Stimulated activated CD4-positive, alpha-beta T cell treated with anti-CD3 and anti-CD28 coated beads, Interleukin-1b, Interleukin-23, amount 100 ng/mL, for 4 hours (primary cell): ENCODE data around the gene DCN.

Source experiments
- DNase-seq, 2 donors: peaks; one replicate each; pipeline ENCODE4 v3.0.0-alpha.2; 2020; ENCODE audit warnings: low read depth in 2 of 2

DCN gene

DNA sequence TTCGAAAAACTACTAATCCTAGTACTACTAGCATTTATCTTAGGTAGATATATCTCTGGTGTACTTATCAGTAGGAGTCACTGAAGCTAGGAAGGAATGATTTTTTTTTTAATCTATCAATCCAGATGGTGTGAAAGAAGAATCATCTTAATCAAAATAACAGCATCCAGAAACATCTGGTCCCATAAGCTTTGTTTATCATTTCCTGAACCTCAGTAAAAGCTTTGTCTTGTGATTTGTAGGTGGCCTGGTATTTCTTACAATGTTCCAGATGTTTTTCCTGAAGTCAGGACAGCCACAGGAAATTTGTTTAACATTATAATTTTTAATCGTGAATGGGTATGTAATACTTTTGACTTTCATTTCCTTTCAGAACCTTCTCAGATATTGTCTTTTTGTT lies 43.3 kb downstream of the DCN start:
- DNase-seq: no peak

DNA sequence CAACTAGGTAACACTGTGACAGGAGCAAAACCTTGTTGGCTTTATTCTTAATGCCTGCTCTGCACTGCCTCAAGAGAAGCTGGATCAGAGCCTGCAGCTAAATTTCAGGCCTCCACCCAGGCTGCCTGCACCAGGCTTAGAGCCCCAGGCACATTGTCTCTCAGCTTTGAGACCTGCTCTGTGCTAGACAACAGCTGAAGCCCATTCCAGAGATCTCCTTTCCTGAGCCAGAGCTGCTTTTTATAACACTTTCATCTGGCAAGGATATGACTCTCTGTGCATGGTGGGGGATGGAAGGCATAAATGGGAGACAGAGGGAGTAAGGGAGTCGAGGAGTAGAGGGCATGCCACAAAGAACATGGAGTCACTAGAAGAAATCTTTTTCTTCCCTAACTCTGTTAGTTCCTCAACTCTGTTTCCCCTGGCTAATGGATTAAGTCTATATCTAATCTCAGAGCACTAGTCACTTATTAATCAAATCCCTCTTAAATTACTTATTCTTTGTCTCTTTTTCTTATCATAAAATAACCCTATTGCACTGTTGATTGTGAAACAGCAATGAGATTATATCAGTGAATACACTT lies 44.2 kb downstream of the DCN start:
- DNase-seq: no peak

DNA sequence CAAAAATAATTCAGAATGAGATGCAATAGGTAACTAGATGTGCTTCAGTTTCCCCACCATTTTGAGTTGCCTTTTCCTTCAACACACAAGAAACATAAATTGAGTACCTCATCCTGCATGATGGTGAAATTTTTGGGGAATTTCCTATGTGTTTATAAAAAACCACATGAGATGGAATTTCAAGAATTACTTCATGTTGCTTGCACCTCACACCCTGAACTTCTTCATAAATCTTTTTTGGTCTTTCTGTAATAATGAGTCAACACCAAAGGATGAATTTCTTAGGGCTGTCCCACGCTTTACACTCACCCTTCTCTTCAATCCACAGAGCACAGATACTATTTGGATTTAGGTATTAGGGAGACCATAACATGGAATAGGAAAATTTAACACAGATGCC lies 48.7 kb downstream of the DCN start:
- no peak for DNase-seq

DNA sequence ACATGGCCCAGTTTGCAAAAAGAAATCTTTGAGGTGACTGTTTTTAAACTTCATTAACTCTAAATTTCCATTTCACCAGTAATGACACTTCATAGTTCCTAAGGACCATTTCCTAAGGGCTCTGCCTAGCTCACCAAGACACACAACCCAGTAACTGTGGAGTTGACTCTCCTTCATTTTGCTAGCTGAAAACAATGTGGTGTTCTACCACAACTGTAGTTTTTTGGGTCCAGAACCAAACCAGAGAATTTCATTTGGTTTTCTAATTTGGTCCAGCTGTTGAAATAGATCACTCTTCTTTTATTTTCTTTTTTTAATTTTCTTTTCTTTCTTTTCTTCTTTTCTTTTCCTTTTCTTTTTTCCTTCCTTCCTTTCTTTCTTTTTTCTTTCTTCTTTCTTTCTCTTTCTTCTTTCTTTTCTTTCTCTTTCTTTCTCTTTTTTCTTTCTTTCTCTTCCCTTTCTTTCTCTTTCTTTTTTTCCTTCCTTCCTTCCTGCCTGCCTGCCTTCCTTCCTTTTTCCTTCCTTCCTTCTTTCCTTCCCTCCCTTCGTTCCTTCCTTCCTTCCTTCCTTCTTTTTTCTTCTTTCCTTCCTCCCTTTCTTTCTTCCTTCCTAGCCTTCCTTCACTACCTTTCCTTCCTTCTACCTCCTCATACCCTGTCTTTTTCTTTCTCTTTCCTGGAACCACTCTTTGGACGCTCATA lies 52.8 kb downstream of the DCN start:
- DNase-seq: no peak

DNA sequence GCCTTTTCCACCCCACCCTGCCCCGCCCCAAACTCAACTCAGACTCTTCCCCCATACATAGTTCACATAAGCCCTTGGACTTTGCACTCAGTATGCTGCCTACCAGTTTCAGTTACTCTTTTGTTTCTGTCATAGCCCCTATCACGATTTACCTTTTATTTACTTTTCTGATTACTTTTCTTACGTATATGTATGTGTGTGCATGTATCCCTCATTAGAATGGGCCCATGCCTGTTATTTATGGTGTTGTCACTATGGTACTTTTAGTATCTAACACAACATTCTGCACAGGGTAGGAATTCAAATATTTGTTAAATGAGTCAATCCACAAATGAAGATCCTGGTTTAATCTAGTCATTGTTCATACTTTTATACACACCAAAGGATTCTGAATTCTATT lies 54.9 kb downstream of the DCN start:
- no peak for DNase-seq

DNA sequence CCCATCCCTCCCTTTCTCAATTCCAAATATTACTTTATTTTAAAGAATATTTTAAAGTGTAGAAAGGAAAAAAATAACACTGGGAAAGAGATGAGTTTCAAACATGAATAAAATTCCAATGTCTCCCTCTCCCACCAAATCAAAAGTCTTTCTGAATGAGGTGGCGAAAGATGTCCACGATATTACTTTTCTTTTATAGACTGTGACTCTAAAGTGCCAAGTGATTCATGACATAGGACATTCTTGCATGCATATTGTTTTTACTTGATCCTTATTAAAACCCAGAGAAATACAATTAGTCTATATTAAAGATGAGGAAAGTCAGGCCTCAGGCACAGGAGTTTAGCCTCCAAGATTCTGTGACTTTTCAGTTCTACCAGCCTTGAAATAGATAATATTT lies 55.3 kb downstream of the DCN start:
- DNase-seq: no peak

DNA sequence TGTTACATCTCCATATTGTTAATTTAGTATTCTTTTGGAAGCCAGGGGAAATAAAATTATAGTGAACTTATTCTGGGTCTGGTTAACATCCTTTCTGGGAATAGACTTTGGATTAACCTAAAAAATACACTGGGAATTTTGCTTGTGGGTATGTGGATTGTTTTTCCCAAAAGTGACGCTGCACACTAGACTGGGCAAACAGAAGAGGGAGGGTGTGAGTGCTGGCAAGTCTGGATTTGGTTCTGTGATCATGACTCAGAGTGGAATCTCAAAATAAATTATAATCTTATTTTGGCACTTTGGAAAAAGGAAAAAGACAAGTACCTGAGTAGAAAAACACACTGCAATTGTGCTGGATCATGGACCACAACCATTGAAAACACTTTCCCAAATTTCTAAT lies 56.1 kb downstream of the DCN start:
- DNase-seq: no peak

DNA sequence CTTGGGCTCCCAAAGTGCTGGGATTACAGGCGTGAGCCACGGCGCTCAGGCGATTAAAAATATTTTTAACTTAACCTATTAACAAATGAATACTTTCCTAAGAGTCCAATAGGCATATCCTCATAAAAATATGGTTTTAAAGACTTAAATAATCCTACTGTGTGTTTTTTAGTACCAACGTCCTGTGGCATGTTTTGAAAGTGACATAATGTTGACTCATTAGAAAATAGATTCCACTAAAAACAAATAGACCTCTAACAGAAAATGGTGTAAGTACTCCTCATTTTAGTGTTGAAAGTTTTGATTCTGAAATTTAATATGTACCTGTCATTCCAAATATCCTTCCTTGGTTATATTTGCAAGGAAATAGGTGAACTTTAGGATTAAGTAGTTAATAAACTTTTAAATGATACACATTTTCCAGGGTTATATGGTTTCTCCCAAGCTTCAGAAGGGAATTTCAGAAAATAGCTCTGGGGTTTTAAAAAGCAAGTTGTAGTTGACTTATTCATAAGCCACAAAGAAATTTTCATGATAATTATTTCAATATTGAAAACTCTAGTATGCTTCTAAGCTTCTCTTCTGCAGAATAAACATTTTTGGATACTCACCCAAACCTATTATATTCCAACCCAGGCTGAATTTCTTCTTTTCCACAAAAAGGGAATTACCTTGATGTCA lies 59.2 kb downstream of the DCN start:
- DNase-seq: no peak

DNA sequence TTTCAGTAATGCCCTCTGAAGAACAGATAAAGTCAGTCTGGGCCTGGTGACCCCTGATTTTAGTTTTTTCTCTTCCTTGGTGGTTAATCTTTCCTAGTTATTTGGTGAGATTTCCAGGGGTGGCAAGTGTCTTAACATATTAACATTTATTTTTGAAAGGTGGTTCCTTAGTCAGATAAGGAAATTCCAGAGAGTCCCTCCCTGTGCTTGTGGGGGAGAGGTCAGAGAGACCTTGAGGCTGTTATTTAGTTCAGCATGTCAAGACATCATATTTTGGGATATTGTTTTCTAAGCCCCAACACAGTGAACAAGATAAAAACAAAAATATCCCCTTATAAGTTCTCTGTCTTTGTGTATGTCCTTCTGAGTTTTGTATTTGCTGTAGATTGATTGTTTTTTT lies 61.8 kb downstream of the DCN start:
- DNase-seq: no peak

DNA sequence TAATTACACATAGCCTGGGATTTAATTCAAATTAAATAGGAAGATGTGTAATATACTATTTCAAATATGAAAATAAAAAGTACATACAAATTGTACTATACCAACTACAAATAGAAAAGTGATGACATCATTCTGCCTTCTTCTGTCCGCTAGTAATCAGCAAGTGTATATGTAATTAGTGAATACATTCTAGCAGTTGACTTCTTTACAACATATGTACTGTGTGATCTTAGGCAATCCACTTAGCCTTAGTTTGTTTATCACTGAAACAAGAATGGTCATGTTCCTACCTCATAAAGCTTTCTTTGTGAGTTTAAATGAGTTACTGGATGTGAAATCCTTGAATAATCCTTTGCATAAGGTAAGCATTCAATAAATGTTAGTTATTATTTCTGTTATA lies 63.5 kb downstream of the DCN start:
- no peak for DNase-seq

DNA sequence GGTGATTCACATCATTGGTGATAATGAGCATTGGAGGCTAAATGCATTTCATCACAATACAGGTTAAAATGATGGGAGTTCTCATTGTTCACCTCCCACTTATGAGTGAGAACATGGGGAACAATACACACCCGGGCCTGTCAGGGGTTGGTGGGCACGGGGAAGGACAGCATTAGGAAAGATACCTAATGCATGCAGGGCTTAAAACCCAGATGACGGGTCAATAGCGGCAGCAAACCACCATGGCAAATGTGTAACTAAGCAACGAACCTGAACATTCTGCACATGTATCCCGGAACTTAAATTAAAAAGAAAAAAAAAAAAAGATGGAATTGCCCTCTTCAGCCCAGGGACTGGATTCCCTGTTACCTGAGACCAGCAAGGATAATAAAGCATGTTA lies 69.0 kb downstream of the DCN start:
- no peak for DNase-seq

DNA sequence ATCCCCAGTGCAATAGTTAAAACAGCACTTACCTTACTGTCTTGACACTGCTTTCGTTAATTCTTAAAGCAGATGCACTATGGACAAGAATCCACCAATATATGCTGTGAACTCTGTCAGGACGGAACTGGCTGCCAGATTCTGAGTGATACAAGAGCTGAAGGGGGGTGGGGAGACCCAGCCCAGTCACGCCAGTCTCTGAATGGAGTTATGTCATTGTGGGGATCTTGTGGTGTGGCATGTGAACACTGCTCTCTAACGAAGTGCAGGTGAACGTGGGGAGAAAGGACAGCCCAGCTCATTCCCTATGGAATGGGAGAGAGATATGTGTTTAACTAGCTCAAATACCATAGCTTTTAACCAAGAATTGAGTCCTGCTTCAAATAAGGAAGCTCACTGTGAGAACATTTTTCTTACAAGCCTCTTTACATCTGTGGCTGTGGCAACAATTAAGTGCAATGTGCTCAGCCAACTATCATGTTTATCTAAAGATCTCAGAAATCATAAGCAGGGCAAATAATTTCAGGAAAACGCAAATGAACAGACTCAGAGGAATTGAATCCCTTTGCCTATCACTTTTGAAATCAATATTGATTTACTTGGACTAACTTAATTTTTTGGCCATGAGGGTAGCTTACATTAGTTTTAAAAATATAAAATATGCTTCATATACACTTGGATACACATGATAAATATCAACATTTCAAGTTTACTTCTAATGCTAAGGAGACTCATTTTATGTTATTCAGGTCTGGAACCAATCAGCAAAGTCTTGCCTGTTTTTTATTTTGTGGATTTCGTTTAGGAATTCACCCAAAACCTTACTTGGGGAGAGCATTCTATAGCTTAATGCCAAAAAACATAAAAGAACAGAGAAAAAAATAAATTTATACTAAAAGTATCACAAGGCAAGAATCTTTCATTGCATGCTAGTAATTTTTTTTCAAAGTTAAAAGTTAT lies 71.0 kb downstream of the DCN start, which contains the start of gene LUM:
Gene LUM, minus strand, starts transcription at position 129 of the 960 bp plus-strand sequence. CDS start 2,515 bp downstream, outside the sequence.
- DNase-seq: no peak

DNA sequence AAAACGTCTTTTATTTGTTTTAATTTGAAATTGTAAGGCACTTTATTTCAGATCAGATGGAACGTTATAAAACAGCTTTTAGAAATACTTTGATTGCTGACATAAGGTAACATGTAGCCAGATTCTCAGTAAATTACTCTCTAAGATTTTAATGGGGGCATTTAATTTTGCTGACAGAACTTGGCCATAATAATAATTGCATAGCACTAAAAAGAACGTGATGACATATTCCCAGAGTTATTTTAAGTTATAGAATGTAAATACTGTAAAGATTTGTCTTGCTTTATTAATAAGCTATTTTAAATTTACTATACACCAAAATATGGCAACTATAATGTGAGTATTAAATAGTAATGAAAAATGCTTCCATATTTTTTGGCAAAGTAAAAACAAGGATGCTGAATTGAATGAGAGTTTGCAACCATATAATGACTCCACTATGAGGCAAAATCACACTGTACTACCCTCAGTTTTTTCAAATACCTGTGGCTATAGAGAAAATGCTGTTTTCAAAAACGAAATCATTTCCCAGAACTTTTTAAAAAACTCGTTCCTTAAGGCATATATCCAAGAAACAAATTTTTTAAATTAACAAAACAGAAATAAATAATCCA lies 72.2 kb downstream of the DCN start:
- no peak for DNase-seq

DNA sequence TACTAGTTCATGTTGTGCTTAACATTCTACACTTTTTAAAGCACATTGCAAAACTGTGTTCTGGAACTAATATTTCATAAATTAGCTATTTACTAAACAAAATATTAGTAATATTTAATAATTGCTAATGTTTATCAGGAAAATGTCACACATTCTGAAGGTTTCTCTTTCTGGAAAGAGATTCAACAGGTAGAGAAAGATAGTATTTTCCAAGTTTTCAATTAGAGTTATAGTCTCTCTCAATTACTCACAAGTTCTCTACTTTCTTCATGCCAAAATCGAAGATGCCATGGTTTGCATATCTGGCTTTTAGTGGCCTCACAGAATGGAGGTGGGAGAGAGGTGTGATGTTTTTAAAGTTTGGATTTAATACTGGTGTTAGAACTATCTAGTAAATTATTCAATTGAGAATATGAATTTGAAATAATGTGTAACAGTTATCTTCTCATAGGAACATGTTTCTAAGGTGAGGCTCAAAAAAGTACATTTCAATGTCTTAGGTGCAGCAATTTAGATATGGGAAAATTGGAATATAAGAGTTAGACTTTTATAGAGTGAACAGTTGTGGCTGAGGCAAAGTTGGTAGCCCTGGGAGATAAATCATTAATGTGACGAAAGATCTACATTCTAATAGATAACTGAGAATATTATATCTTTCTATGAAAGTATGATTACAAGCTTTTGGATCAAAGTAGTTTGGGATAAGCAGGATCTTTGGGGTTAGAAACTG lies 72.9 kb downstream of the DCN start:
- DNase-seq: no peak

DNA sequence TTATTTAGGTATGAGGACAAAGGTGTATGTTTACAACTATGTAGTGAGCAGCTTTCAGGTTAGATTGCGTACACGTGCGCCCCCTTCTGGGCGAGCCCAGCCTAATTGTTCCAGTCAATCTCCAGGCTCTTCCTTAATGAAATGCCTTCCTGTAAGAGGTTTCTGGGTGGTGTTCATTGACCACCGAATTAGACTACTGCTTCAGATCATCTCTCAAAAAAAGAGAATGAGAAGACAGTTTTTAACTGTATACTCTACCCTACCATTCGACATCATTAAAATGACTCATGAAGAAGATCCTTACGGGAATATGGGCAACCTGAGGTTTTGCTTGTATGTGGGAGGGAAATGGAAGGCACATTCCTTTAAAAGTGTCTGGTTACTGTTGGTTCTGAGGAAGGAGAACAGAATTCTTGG lies 73.5 kb downstream of the DCN start:
- DNase-seq: peak; percentile 7 to 29

DNA sequence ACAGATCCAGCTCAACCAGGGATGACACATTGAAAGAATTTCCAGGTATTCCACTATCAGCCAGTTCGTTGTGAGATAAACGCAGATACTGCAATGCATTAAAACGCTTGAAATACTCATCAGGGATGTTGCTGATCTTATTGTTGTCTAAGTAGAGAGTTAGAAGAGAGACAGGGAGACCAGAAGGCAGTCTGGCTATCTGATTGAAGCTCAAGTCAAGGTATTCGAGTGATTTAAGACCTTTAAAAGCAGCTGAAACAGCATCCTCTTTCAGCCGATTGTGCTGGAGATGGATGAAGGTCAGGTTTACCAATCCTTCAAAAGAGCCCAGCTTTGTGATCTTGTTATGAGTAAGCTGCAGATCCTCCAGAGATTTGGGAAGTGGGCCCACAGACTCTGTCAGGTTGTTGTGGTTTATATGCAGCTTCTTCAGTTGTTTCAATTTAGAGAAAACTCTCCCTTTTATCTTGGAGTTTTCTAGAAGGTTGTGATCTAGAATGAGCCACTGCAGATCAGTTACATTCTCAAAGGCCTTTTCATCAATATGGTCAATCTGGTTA lies 74.3 kb downstream of the DCN start:
- no peak for DNase-seq

DNA sequence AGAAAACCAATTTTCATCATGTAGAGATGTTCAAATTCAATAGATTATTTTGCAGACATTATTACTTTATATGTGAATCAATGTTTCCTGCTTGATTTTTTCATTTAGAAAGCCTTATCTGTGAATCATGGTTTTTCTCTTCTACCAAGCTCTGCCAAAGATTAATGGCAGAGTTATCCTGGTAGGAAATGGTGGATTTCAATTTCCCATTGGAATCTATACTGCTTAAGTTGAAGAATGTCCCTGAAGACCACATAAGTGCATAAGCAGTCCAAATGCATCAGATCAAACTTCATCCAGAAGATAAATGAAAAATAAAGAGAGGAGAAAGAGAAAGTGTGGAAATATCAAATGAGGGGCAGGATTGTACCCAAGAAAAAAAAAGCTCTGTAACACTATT lies 76.3 kb downstream of the DCN start:
- no peak for DNase-seq

DNA sequence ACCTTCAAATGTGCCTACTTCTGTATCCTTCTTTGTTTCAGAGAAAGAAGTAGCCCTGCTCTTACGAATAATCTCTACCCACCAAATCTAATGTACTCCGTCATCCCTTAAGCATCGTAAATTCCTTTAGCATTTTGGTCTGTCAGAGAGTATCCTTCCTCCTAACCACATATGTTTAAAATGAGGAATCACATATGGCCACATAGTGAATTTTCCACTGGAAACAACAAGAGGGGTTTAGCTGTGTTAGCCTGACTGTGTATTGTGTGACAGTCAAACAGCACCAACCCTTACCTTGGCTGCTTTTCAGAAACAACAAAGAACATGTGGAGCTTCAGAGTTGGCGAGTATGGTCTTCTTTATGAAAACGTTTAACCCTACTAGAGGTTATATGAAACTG lies 76.8 kb downstream of the DCN start:
- no peak for DNase-seq

DNA sequence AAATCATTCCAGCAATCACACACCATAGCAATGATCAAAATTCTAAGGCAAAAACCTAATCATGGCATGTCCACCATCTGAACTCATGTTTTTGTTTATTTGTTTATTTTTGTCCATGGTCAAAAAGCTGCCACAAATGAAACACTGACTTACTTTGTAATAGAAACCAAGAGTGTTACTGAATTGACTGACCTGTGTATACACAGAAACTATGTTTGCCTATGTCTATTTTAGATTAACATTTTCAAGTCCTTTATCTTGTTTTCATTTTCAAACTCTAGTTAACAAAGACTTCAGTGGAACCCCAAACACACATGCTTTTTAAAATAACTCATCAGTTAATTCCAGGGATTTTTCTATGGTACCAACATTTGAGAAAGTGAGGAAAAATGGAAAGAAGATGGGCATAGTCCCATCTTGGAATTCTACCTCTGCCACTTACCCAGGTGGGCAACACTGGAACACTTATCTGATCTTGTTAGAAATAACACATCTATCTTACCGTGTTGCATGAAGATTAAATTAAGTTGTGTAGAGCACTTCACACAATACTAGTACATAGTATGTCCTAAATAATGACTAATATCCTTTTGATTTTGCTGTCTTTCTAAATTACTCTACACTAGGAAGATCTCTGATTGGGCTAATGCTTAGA lies 77.7 kb downstream of the DCN start:
- DNase-seq: no peak

DNA sequence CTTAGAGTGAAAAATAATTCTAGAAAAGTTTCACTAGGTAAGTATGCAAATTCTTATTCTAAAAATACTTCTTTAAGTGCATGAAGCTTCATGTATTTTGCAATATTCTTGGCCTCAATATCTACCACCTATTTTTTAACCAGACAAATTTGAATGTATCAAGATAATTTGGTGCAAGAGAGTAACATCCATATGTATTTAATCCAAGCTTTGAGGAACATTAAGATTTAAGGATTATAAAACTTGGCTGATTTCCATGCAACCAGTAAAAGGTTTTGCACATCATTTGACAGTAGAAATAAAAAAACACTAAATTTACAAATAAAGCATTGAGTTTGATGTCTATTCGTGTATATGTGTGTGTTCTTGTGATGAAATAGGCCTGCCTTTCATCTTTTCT lies 79.0 kb downstream of the DCN start:
- no peak for DNase-seq
